Eye (tissue), 1 donor: ENCODE data around the gene PCDHA6.
"Not testable (repeated sequence)": the region's sequence is repeated elsewhere in the genome, so short reads cannot be mapped to it uniquely, and the experiment has no call there.

Experiments
- DNase-seq: peaks from one replicate; pipeline ENCODE4 v3.0.0-alpha.2; 2015

PCDHA6 gene

GRCh38 chr5:140827704-140828361 is at the start of gene PCDHA6:
TSS of gene PCDHA6 (plus strand) at chr5:140827960. CDS start at chr5:140828092, 132 bp downstream.
- peak; percentile 14 for DNase-seq

- no peak for DNase-seq
These were observed 47.2 kb upstream of the PCDHA6 start for GRCh38 chr5:140780512-140780911.

GRCh38 chr5:140785905-140786686 is 41.7 kb upstream of the PCDHA6 start, which contains the start of gene PCDHA1:
TSS of gene PCDHA1 (plus strand) at chr5:140786140.
- no peak for DNase-seq

- not testable (repeated sequence) for DNase-seq
These were observed 40.3 kb upstream of the PCDHA6 start for GRCh38 chr5:140787422-140787821.

- not testable (repeated sequence) for DNase-seq
These were observed 39.8 kb upstream of the PCDHA6 start for GRCh38 chr5:140787849-140788504.

- DNase-seq, result no peak
These were observed 36.7 kb upstream of the PCDHA6 start for GRCh38 chr5:140791089-140791488.

GRCh38 chr5:140794595-140795258 is 33.0 kb upstream of the PCDHA6 start, which contains the start of gene PCDHA2:
TSS of gene PCDHA2 (plus strand) at chr5:140794852.
- DNase-seq, result no peak

- DNase-seq, result no peak
These were observed 32.5 kb upstream of the PCDHA6 start for GRCh38 chr5:140795259-140795641.

- DNase-seq, result not testable (repeated sequence)
These were observed 31.6 kb upstream of the PCDHA6 start for GRCh38 chr5:140796072-140796717.

GRCh38 chr5:140796718-140797095 is 31.1 kb upstream of the PCDHA6 start:
- no peak for DNase-seq

- peak; percentile 50 for DNase-seq
These were observed 26.8 kb upstream of the PCDHA6 start, which contains the start of gene PCDHA3 for GRCh38 chr5:140800816-140801493. TSS of gene PCDHA3 (plus strand) at chr5:140801057.

- DNase-seq, result peak; percentile 2
These were observed 26.3 kb upstream of the PCDHA6 start for GRCh38 chr5:140801494-140801841.

GRCh38 chr5:140802381-140802780 is 25.4 kb upstream of the PCDHA6 start:
- not testable (repeated sequence) for DNase-seq

GRCh38 chr5:140802781-140803271 is 24.9 kb upstream of the PCDHA6 start:
- no peak for DNase-seq

- DNase-seq, result peak; percentile 16
These were observed 20.7 kb upstream of the PCDHA6 start, which contains the start of gene PCDHA4 for GRCh38 chr5:140806834-140807775. TSS of gene PCDHA4 (plus strand) at chr5:140807068.

GRCh38 chr5:140808241-140808888 is 19.4 kb upstream of the PCDHA6 start:
- DNase-seq, result not testable (repeated sequence)

GRCh38 chr5:140808889-140809291 is 18.9 kb upstream of the PCDHA6 start:
- no peak for DNase-seq

GRCh38 chr5:140821375-140822280 is 6.1 kb upstream of the PCDHA6 start, which contains the start of gene PCDHA5:
TSS of gene PCDHA5 (plus strand) at chr5:140821613.
- DNase-seq, result peak; percentile 19

GRCh38 chr5:140822281-140822629 is 5.5 kb upstream of the PCDHA6 start:
- no peak for DNase-seq
